GM11168 (cell line): ENCODE measurements around the gene NKD1.

Experiments
- in situ Hi-C: fragments of 300-500 bp; cut with MboI; formaldehyde crosslinking; loops from one replicate; pipeline ENCODE4 v1.12.0; 2022; ENCODE audit warnings: low sequenced_read_pairs; ENCODE audit not compliant: unreplicated experiment

NKD1 gene

GRCh38 chr16:50595859-50596258 lies 47.7 kb downstream of the NKD1 start:
- in situ Hi-C loops: no loop called here

GRCh38 chr16:50596762-50597450 lies 48.7 kb downstream of the NKD1 start:
- in situ Hi-C loops: no loop called here

GRCh38 chr16:50597563-50598255 lies 49.5 kb downstream of the NKD1 start:
- in situ Hi-C loops: no loop called here

DNA sequence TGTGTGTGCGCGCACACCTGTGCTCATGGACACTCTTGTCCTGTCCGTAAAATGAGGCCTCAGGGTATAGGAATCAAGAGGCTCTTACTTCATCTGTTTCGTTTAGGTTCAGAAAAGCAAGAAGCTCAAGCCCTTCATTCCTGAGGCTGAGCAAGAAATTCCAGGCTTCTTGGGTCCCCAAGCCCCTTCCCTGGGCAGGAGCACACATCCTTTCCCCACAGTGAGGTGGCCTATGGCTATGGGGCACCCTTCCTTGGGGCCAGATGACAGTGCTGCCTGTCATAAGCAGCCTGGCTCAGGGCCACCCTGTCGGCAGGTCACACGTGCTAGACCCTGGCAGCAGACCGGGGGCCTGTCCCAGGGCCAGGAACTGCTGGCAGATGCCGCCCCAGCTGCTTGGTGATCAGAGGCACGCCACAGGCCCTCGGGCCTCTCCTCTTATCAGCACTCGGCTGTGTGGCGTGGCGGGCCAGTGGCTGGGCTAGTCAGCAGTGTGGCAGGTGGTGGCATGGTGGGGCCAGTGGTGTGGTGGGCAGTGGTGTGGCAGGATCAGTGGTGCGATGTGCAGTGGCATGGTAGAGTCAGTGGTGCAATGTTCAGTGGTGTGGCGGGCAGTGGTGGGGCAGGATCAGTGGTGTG lies 50.2 kb downstream of the NKD1 start:
- in situ Hi-C loops: no loop called here

GRCh38 chr16:50598936-50599361 lies 50.8 kb downstream of the NKD1 start:
- in situ Hi-C loops: no loop called here

GRCh38 chr16:50599494-50599893 lies 51.3 kb downstream of the NKD1 start:
- in situ Hi-C loops: no loop called here

DNA sequence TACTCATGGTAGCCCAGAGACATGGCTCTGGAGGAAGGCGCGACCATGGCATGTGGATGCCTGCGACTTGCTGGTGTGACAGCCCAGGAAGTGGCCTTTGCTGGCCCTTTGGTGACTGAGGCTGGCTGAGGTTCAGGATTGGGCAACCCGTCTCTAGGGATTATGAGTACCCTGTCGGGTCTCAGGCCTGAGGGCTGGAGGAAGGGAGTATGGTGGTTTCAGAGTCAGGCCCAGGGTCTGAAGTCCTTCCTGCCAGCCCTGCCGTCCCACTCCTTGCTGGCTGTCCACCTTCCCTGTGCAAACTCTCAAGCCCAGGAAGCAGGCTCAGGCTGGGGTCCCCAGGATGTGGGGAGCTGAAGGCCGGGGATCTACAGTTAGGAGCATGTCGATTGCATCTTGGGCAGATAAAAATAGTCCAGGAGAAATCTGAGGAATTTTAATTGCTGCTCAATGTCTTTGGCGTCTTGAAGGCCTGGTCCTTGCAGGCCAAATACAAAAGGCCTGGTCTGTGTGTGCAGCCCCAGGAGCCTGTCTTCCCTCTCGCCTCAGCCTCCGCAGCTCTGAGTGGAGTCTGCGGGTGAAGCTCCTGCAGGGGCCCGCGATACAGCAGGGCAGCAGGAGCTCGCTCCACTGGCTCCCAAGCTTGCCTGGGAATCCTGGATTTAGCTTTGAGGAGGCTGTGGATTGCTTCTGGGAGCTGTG lies 52.5 kb downstream of the NKD1 start:
- in situ Hi-C loops: no loop called here

DNA sequence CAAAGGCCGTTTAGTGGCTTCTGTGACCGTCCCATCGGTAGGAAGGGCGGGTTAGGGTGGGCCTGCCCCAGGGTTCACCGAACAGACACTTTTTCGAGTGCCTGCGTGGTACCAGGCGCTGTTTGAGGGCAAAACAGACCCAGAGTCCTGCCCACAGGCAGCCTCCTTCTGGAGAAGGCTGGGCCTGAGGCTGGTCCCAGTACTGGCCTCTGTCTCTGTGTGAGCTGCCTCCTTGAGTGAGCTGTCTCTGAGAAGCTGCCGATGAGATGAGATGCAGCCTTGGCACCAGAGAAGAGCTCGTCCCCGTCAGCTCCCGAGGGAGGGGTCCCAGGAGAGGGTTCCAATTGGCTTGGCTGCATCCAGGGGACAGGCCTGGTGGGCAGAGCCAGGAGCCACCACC lies 53.1 kb downstream of the NKD1 start:
- in situ Hi-C loops: no loop called here

- in situ Hi-C loops: no loop called here
These were observed 53.9 kb downstream of the NKD1 start for GRCh38 chr16:50602126-50602525.

GRCh38 chr16:50602531-50603205 lies 54.5 kb downstream of the NKD1 start:
- in situ Hi-C loops: no loop called here

DNA sequence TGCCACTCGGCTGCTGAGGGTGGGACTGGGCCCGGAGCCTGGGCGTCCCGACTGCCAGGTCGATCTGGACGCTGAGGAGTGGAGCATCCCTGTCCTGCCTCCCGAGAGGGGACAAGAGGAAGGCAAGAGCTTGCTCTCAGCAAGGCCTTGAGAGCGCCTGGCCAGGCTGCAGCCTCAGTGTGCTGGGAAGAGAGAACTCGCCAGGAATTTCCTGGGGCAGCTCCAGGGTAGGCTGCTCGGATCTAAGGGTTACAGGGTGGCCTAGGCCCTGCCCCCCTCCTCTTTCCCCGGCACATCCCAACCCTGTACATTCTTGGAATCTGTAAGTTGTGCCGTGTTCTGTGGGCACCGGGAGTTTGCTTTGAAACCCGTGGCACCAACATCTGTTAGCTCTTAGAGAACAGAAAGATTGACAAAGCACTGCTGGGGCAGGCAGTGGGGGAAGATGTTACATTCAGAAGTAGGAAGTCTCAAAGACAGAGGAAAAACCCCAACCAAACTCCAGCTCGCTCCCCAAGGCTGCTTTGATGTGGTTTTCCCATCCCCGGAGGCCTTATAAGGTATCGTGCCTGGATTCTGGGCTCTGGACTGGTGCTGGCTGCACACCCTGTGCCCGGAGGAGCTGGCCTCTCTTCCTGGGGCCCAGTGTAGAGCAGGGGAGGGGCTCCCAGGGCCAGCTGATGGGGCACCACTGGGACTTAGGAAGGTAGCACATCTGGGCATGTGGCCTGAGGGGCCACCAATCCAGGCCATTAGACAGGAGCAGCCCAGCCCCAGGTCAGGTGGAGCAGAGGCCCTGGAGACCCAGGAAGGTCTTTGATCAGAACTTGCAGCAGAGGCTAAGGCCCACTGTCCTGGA lies 55.2 kb downstream of the NKD1 start:
- in situ Hi-C loops: no loop called here

GRCh38 chr16:50604065-50604418 lies 55.8 kb downstream of the NKD1 start:
- in situ Hi-C loops: no loop called here

- in situ Hi-C loops: no loop called here
These were observed 56.4 kb downstream of the NKD1 start for GRCh38 chr16:50604610-50605009.

DNA sequence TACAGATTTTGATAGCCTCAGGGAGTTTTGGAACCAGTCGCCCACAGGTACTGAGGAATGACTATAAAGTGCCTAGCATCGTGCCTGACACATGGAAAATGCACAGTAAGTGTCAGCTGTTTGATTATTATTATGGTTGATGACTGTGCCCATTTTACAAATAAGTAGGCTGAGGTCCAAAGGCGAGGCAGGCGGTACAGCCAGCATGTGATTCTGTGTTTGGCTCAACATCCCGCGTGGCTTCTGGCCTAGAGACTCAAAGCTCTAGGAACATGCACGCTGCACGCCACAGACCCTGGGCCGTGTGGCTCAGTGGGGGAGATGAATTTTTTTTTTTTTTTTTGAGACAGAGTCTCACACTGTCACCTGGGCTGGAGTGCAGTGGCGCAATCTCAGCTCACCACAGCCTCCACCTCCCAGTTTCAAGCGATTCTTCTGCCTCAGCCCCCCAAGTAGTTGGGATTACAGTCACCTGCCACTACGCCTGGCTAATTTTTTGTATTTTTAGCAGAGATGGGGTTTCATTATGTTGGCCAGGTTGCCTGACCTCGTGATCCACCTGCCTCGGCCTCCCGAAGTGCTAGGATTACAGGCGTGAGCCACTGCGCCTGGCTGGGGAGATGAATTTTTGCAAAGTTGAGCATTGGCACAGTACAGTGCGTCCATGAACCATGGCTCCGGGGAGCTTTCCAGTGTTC lies 57.7 kb downstream of the NKD1 start:
- in situ Hi-C loops: no loop called here

GRCh38 chr16:50606431-50607050 lies 58.3 kb downstream of the NKD1 start:
- in situ Hi-C loops: no loop called here

DNA sequence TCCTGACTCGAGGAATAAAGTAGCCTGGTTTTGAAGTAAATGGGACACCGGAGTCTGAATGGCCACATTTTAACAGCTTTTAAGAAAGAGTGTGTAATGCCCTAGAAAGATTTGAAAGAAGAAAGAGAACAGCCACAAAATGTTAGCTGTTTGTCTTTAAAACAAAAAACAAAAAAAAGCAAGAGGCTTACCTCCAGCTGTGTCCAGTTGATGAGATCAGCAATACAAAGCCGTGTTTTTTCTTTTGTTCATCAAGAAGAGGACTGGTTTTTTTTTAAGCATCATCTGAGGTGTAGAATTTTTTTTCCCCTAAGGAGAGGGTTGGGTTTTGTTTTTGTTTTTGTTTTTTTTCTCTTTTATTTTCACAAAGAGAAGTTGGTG lies 58.8 kb downstream of the NKD1 start:
- in situ Hi-C loops: no loop called here

- in situ Hi-C loops: no loop called here
These were observed 59.3 kb downstream of the NKD1 start for GRCh38 chr16:50607447-50607846.

DNA sequence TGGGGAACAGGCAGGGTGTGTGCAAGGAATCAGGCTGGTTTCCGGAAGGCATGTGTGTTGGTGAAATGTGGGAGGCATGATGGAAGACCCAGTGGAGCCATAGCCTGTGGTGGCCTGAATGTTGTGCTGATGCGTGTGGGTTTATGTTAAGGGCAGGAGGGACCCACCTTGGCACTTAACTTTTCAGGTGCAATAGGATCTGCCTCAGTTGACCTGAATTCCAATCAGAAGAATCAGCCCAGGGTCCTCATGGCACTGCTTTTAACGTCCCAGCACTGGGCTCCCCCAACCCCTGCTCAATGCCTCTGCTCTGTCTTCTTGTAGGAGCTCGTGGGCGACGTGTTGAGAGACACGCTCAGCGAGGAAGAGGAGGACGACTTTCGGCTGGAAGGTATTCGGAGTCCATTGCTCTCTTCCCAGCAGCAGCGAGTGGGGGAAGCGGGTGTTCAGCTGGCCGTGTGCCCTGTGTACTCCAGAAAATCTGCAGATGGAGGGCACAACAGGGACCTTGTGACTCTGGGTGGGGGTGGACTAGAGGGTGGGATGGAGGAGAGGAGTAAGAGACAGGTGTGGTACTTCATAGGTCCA lies 59.9 kb downstream of the NKD1 start:
- in situ Hi-C loops: no loop called here
